ENCODE measurements around the gene TPR.

GRCh38 chr1:186303911-186304310 is 71.1 kb downstream of the TPR start:
- TF ChIP-seq CTCF (IDR thresholded peaks at IDR 0.05): no peak
- no peak for TF ChIP-seq POLR2A (IDR thresholded peaks at IDR 0.05)
